8988T (cell line): ENCODE data around the gene RNF213.
A peak's percentile ranks its signal among the peaks of the same experiment; 100 is the strongest.

ENCODE experiments used
- DNase-seq: peaks from one replicate; pipeline ENCODE4 v3.0.0; 2011

RNF213 gene

GRCh38 chr17:80423536-80424225 is 163.0 kb downstream of the RNF213 start:
- peak; percentile 14 for DNase-seq

- no peak for DNase-seq
Observed at GRCh38 chr17:80424261-80424660, 163.6 kb downstream of the RNF213 start.

- DNase-seq, result peak; percentile 31
Observed at GRCh38 chr17:80424878-80425765, 164.5 kb downstream of the RNF213 start.

GRCh38 chr17:80425835-80426426 is 165.3 kb downstream of the RNF213 start:
- DNase-seq, result peak; percentile 4

GRCh38 chr17:80426671-80427326 is 166.1 kb downstream of the RNF213 start:
- DNase-seq, result peak; percentile 94

GRCh38 chr17:80427366-80428282 is 167.0 kb downstream of the RNF213 start:
- DNase-seq, result peak; percentile 7

GRCh38 chr17:80428363-80428762 is 167.7 kb downstream of the RNF213 start:
- DNase-seq, result no peak

GRCh38 chr17:80428796-80429195 is 168.1 kb downstream of the RNF213 start:
- no peak for DNase-seq

- no peak for DNase-seq
Observed at GRCh38 chr17:80429356-80430275, 169.0 kb downstream of the RNF213 start.

- DNase-seq, result no peak
Observed at GRCh38 chr17:80430446-80431245, 170.0 kb downstream of the RNF213 start.

- DNase-seq, result no peak
Observed at GRCh38 chr17:80431246-80432195, 170.9 kb downstream of the RNF213 start.

GRCh38 chr17:80432350-80432955 is 171.8 kb downstream of the RNF213 start:
- DNase-seq, result no peak

- no peak for DNase-seq
Observed at GRCh38 chr17:80432961-80433550, 172.4 kb downstream of the RNF213 start.

GRCh38 chr17:80433916-80434666 is 173.4 kb downstream of the RNF213 start:
- no peak for DNase-seq

- DNase-seq, result no peak
Observed at GRCh38 chr17:80437532-80437931, 176.9 kb downstream of the RNF213 start.

- no peak for DNase-seq
Observed at GRCh38 chr17:80438806-80439205, 178.2 kb downstream of the RNF213 start.

- DNase-seq, result no peak
Observed at GRCh38 chr17:80439499-80439898, 178.8 kb downstream of the RNF213 start.
